Testis (tissue), 3 donors: ENCODE results near the gene LPO. TPM values are rescaled to one million over a fixed set of nuclear protein-coding genes. Genes with fewer than 3 reads are reported as not detected.

Experiments
- DNase-seq: peaks from one replicate; pipeline ENCODE4 v3.0.0-alpha.2; 2019
- H3K27ac ChIP-seq, 2 donors: fragments of 200-600 bp; sonication (generic); one replicate each; pipeline ENCODE4 v1.5.1; 2019
- H3K27me3 ChIP-seq: fragments of 200-600 bp; sonication (generic); one replicate; pipeline ENCODE4 v1.5.1; 2019
- H3K36me3 ChIP-seq: fragments of 200-600 bp; sonication (generic); one replicate; pipeline ENCODE4 v1.5.1; 2017; ENCODE audit warnings: low read depth; ENCODE audit errors: missing control alignments
- H3K4me1 ChIP-seq: fragments of 200-600 bp; sonication (generic); one replicate; pipeline ENCODE4 v1.5.1; 2019
- H3K4me3 ChIP-seq, 2 donors: fragments of 200-600 bp; sonication (generic); one replicate each; pipeline ENCODE4 v1.5.1; 2017 to 2019
- H3K9me3 ChIP-seq: fragments of 200-600 bp; sonication (generic); one replicate; pipeline ENCODE4 v1.5.1; 2017
- CTCF ChIP-seq, 3 experiments: fragments of 450-650 bp in 2 of 3; fragments of 200-600 bp in 1 of 3; sonication (generic) in 1 of 3; IDR thresholded peaks; one replicate each; pipeline ENCODE4 v1.5.1; 2016 to 2019; ENCODE audit warnings: antibody characterized with exemption in 3 of 3, mild to moderate bottlenecking in 2 of 3, moderate library complexity in 1 of 3
- POLR2A ChIP-seq: fragments of 450-650 bp; IDR thresholded peaks from one replicate; pipeline ENCODE4 v1.6.1; 2017; ENCODE audit warnings: antibody characterized with exemption, mild to moderate bottlenecking, moderate library complexity
- WGBS, 2 donors: methylation state at CpG; one replicate each; pipeline ENCODE4 v1.1.5; 2018; 5-methylcytosine and 5-hydroxymethylcytosine counted together
- intact Hi-C: fragments of 100-400 bp; cut with DNase I; formaldehyde crosslinking; loops from one replicate; pipeline ENCODE4 v1.15.1; 2023; ENCODE audit warnings: low total_unique reads
- polyA plus RNA-seq: library from polyadenylated mRNA; stranded (reverse); fragments of 350-450 nt; fragmentation: Illumina TruSeq; extraction: RNeasy Lipid Tissue Mini Kit (QIAGEN cat#74804); gene quantifications from one replicate; pipeline ENCODE4 v1.2.3, GENCODE V29; 2014; ENCODE audit warnings: low read depth, low replicate concordance; ENCODE audit not compliant: insufficient read depth
- total RNA-seq, 2 donors: library from RNA; depleted of rRNA; stranded (reverse); fragments of >200 nt; gene quantifications; one replicate each; pipeline ENCODE4 v1.2.3, GENCODE V29; 2016

LPO gene
- total and polyA plus RNA-seq, 3 donors from 2014 or later: 1.8 to 2.7 (median 2.0) TPM

- WGBS, 2 donors: 55 to 61% methylated on average over 6 to 10 of the region's 10 CpGs
- H3K9me3 ChIP-seq: no peaks in the 10 kb centered on the region
- H3K27me3 ChIP-seq: no peaks in the 10 kb centered on the region
- H3K4me1 ChIP-seq: no peaks in the 10 kb centered on the region
- peak; percentile 52 for DNase-seq
- TF ChIP-seq CTCF (IDR thresholded peaks at IDR 0.05) (peak; percentile 44 to 71 (median 61)), POLR2A (no peak)
- H3K4me3 ChIP-seq: no peak overlapping the region
- intact Hi-C loops: no loop called here
- no peaks in the 10 kb centered on the region for H3K36me3 ChIP-seq
- H3K27ac ChIP-seq: no peak overlapping the region
Observed at GRCh38 chr17:58303971-58304749, 65.8 kb downstream of the LPO start.

- Histone ChIP-seq H3K9me3 (no peaks in the 10 kb centered on the region), H3K27me3 (no peaks in the 10 kb centered on the region), H3K36me3 (no peaks in the 10 kb centered on the region), H3K4me1 (no peaks in the 10 kb centered on the region), H3K4me3 (no peak overlapping the region), H3K27ac (no peak overlapping the region)
- DNase-seq: no peak
- TF ChIP-seq CTCF (IDR thresholded peaks at IDR 0.05) (no peak), POLR2A (no peak)
- intact Hi-C loops: no loop called here
- 83 to 96% methylated on average over 7 to 14 of the region's 14 CpGs for WGBS, 2 donors
Observed at GRCh38 chr17:58304750-58305486, 66.5 kb downstream of the LPO start.

GRCh38 chr17:58305626-58306025, 67.2 kb downstream of the LPO start:
- H3K36me3 ChIP-seq: no peaks in the 10 kb centered on the region
- intact Hi-C loops: no loop called here
- 93 to 94% methylated on average over 3 to 8 of the region's 8 CpGs for WGBS, 2 donors
- DNase-seq: no peak
- H3K27me3 ChIP-seq: no peaks in the 10 kb centered on the region
- H3K9me3 ChIP-seq: no peaks in the 10 kb centered on the region
- no peaks in the 10 kb centered on the region for H3K4me1 ChIP-seq
- TF ChIP-seq POLR2A (no peak), CTCF (IDR thresholded peaks at IDR 0.05) (no peak)
- H3K27ac ChIP-seq: no peak overlapping the region
- no peak overlapping the region for H3K4me3 ChIP-seq

- Histone ChIP-seq H3K4me3 (no peak overlapping the region), H3K36me3 (no peaks in the 10 kb centered on the region), H3K27me3 (no peaks in the 10 kb centered on the region), H3K27ac (no peak overlapping the region), H3K4me1 (no peaks in the 10 kb centered on the region), H3K9me3 (no peaks in the 10 kb centered on the region)
- no peak for TF ChIP-seq CTCF (IDR thresholded peaks at IDR 0.05)
- peak; percentile 6 for DNase-seq
- 82 to 92% methylated on average over 10 to 19 of the region's 19 CpGs for WGBS, 2 donors
- intact Hi-C loops: no loop called here
Observed at GRCh38 chr17:58306131-58306951, 68.0 kb downstream of the LPO start.
